HEK293 (cell line): ENCODE results near the gene PTGES3L.

Experiments
- BCL11A ChIP-seq: fragments of 450-650 bp; formaldehyde crosslinking; IDR thresholded peaks from 2 replicates; pipeline ENCODE4 v1.5.1; 2016; ENCODE audit warnings: low read depth, missing biosample characterization, missing genetic modification characterization
- CTCF ChIP-seq: fragments of 450-650 bp; formaldehyde crosslinking; IDR thresholded peaks from 2 replicates; pipeline ENCODE4 v1.5.1; 2016; ENCODE audit warnings: missing biosample characterization, missing genetic modification characterization
- PBX3 ChIP-seq: sonication (generic); formaldehyde crosslinking; IDR thresholded peaks from 2 replicates; pipeline ENCODE4 v1.8.1; 2022; ENCODE audit warnings: mild to moderate bottlenecking, moderate library complexity, missing genetic modification reagents
- SCRT2 ChIP-seq: fragments of 450-650 bp; formaldehyde crosslinking; IDR thresholded peaks from 2 replicates; pipeline ENCODE4 v1.5.1; 2016; ENCODE audit warnings: missing biosample characterization, missing genetic modification characterization
- TCF7L2 ChIP-seq: IDR thresholded peaks from 2 replicates; pipeline ENCODE4 v1.6.1; 2011; ENCODE audit warnings: low read depth, mild to moderate bottlenecking, inconsistent platforms, low read length, moderate library complexity, borderline replicate concordance
- YY1 ChIP-seq: fragments of 450-650 bp; formaldehyde crosslinking; IDR thresholded peaks from 2 replicates; pipeline ENCODE4 v1.5.1; 2018; ENCODE audit warnings: missing biosample characterization, missing genetic modification characterization
- ZBTB7A ChIP-seq: fragments of 450-650 bp; formaldehyde crosslinking; IDR thresholded peaks from 2 replicates; pipeline ENCODE4 v1.5.1; 2016; ENCODE audit warnings: low read depth, missing biosample characterization, missing genetic modification characterization
- ZNF121 ChIP-seq: fragments of 450-650 bp; formaldehyde crosslinking; IDR thresholded peaks from 2 replicates; pipeline ENCODE4 v1.5.1; 2016; ENCODE audit warnings: missing biosample characterization, missing genetic modification characterization
- ZNF23 ChIP-seq: fragments of 450-650 bp; formaldehyde crosslinking; IDR thresholded peaks from 2 replicates; pipeline ENCODE4 v1.5.1; 2016; ENCODE audit warnings: missing biosample characterization, missing genetic modification characterization, borderline replicate concordance
- ZNF416 ChIP-seq: fragments of 450-650 bp; formaldehyde crosslinking; IDR thresholded peaks from 2 replicates; pipeline ENCODE4 v1.5.1; 2016; ENCODE audit warnings: missing biosample characterization, missing genetic modification characterization
- ZNF596 ChIP-seq: fragments of 450-650 bp; IDR thresholded peaks from 2 replicates; pipeline ENCODE4 v1.5.0; 2018; ENCODE audit warnings: missing biosample characterization, mild to moderate bottlenecking, missing genetic modification characterization, moderate library complexity
- ZNF629 ChIP-seq: fragments of 450-650 bp; formaldehyde crosslinking; IDR thresholded peaks from 2 replicates; pipeline ENCODE4 v1.5.1; 2017; ENCODE audit warnings: missing biosample characterization, missing genetic modification characterization
- ZNF692 ChIP-seq: fragments of 450-650 bp; formaldehyde crosslinking; IDR thresholded peaks from 2 replicates; pipeline ENCODE4 v1.5.1; 2016; ENCODE audit warnings: missing biosample characterization, missing genetic modification characterization

DNA sequence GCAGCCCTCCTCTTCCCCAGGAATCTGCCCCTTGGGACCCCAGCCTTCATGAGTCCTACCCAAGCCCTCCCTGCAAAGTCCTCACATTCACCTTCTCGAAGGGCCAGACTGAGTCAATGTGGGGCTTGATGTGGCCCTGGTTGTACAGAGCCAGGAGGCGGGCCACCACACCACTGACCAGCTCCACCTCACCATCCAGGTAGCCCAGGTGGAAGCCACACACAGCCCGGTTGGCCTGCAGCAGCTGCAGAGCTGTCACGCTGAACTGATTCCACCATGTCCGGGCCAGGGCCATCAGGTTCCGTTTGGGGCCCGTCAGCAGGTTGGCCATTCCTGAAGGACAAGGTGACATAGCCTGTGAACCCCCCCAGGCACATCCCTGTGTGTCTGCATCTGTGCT, 36.3 kb upstream of the PTGES3L start:
- TF ChIP-seq YY1 (tag by site-specific recombination) (no peak), BCL11A (tag by site-specific recombination) (no peak), ZNF596 (tag by site-specific recombination) (no peak), PBX3 (CRISPR knock-in tag) (no peak), ZNF23 (no peak), SCRT2 (tag by site-specific recombination) (no peak), ZBTB7A (no peak), ZNF629 (tag by site-specific recombination) (no peak), CTCF (tag by site-specific recombination) (no peak), TCF7L2 (no peak), ZNF692 (tag by site-specific recombination) (no peak), ZNF121 (tag by site-specific recombination) (no peak), ZNF416 (tag by site-specific recombination) (no peak)
